Cerebellar nuclear complex (tissue), 1 donor: ENCODE data around the gene FAM149A.
A peak's percentile ranks its signal among the peaks of the same experiment; 100 is the strongest.

Experiments used
- DNase-seq, 2 experiments: peaks; one replicate each; lab custom pipeline; 2025; lab: John Stamatoyannopoulos, UW

The FAM149A gene

DNA sequence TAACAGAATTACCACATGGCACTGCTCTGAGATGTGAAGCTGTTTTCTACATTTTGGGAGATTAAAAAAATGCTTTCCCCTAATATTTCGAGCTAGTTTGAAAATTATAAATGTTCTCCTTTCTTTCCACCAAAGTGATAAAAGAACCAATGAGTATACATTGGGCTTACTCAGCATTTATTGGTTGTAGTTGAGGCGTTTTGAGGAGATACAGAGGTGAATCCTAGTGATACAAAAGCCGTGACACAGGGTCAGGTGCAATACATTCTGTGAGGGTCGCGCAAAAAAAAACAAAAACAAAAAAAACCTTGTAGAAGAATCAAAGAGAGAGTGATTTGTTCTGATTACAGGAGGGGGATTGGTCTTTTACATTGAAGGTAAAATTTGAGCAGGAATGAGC lies 54.5 kb downstream of the FAM149A start:
- no peak for DNase-seq

DNA sequence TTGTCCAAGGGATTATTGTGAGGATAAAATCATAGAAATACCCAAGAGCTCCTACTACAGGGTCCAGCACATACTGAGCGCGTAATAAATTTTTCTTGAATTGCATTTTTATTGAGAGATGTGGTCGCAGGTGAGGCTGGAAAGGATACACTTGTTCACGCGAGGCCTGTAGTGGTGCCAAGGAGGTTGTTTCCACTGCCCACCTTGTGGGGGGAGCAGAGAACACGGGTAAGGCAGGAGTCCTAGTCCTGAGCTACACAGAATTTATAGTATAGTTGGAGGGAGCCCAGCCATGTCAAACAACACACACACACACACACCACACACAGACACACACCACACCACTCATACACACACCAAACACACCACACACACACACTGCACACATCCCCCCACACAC lies 55.1 kb downstream of the FAM149A start:
- no peak for DNase-seq

DNA sequence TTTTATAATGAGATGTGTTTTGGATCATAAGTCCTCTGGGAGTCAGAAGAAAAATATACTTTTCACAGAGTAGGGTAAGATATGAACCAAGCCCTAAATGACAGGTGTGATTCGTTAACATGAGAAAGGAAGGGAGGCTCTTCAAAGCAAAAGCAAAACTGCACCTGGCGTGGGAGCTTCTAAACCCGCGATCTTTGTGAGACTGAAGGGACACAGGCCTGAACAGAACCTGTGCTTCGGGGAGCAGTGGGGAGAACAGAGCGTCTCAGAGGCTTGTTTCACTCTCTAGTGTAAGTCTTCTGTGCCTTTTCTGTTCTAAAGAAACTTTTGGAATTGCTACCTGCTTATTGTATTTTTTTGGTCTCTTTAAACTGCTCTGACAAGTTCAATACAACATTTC lies 56.6 kb downstream of the FAM149A start:
- DNase-seq, result no peak

DNA sequence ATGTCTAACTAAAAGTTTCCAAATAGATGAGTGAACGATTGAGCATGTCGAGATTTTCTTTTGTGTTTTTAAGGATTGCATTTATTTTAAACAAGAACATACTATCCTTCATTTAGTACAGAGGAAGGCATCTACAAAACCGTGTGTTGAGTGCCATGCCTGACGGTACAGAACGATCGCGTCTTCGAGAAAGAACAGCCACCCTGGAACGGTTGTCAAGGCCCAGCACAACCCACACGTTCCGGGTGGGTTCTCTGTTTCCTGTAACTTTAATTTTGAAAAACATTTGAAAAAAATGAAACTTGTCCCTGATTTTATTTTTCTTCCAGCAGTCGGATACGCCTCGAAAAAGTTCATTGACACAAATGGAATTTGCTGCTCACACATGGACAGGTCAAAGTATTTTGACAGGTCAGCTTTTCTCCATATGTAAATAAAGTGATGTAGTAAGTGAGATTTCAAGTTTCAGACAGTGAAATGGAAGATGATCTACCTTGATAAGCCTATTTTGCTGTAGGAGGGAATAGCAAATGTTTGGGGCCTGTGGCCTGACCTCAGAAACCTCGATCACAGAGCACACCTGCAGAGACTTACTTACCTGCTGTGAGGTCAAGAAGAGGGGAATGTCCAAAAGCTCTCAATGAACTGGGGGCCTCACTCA lies 62.5 kb downstream of the FAM149A start:
- no peak for DNase-seq

DNA sequence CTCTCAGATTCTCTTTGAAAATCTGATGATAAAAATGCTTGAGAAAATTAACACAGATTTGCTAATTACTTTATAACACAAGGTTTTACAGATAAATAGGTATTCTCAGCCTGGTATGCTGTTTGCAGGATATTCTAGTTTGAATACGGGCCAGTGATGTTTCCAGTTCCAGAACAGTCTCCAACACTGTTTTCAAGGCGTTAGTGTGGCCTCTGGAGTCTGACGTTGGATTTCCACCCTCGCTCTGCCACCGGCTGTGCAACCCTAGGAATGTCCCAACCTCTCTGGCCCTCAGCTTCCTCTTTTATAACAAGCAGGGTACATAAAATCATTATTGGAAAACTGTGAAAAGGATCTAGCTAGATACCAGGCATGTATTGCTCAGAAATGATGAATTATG lies 63.1 kb downstream of the FAM149A start:
- no peak for DNase-seq

DNA sequence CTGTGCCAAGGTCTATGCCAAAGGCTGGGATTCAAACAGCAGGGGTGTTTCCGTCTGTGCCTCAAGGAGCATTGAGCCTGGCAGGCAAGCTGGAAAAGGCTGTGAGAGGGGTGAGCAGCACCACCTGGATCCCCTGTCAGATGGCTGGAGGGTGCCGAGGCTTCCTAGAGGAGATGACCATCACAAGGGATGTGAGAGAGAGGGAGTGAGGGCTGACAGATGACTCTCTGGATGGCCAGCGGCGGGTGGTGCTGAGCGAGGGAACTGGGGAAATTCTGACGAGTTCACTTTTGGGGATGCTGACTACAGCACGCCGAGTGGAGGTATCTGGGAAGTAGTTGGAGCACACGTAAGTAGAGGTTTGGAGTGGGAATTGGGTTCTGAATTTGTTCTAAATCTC lies 64.2 kb downstream of the FAM149A start:
- DNase-seq, result no peak

DNA sequence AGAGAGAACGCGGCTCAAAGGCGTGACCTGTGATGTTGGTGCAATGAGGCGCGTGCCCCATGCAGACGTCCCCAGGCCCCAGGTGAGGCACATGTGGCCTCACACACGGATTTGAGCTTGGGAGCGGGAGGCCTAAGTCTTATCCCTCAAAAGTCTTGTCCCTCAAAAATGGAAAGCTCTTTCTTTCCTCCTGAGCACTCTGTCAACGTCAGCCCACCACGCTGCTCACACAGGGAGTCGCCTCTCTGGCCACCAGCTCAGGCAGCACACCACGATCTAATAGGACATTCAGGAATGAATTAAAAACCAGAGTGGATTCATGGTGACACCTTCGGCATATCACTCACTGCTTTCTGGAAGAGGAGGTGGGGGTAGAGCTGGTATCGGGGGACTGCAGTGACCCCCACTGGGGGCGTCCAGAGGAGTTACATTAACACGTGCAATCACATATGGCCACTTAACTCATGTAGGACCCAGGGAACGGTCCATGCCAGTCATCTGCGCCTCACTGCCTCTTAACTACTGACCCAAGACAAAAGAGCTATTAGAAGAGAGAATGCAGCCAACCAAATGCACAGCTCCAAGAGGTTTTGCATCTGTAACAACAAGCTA lies 64.9 kb downstream of the FAM149A start:
- DNase-seq, result no peak

GRCh38 chr4:186169945-186170802 lies 65.7 kb downstream of the FAM149A start:
- DNase-seq, result no peak

DNA sequence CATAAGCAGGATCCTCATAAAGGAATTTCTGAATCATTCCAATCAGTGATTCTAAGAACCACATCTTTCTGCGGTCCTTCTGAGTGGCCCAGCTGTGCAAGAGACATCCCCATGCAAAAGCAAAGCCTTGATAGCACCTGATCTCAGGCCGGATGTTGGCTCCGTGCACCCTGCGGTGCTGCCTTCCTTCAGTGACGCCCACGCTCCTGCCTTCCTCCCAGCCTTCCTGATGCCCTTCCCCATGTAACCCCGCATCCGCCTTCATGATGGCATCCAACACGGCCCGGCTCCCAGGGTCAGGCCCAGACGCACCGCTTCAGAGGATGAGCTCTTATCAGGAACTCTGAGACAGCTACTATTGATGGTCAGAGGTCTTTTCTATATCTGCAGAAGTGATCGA lies 66.5 kb downstream of the FAM149A start:
- no peak for DNase-seq

DNA sequence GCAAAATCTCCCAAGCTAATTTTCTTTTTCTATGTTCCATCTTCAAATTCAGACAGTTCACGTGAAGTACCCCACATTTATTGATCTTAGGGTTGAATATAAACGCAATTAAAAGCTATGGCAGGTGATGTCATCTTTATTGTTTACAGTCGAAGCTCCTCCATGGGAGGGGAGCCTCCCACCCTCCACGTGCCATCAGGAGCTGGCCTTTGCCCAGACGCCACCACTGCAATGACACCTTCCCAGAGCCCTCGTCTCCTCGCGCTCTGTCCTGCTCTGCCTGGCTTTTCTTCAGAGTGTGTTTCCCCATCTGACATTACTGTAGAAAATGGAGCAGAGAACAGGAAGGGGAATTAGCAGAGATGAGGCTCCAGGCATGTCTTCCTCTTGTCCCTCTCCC lies 68.0 kb downstream of the FAM149A start:
- DNase-seq, result no peak

DNA sequence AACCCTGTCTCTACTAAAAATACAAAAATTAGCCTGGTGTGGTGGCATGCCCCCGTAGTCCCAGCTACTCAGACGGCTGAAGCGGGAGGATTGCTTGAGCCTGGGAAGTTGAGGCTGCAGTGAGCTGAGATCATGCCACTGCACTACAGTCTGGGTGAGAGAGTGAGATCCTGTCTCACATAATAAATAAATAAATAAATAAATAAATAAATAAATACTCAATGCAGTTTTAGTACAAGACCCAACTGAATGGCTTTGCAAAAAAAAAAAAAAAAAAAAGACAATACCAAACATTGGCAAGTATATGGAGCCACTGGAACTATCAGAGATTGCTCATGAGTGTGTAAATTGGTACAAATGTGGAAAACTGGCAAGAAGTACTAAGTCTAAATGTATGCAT lies 83.6 kb downstream of the FAM149A start:
- DNase-seq, result no peak

GRCh38 chr4:186189656-186190055 lies 85.2 kb downstream of the FAM149A start:
- DNase-seq, result no peak

GRCh38 chr4:186190581-186191199 lies 86.2 kb downstream of the FAM149A start:
- DNase-seq, result peak in 1 of 2 experiments; percentile 5

GRCh38 chr4:186191200-186192065 lies 86.9 kb downstream of the FAM149A start, which contains the start of gene CYP4V2:
Gene CYP4V2 (plus strand): TSS chr4:186191567. CDS start chr4:186191824, 257 bp downstream.
- DNase-seq, result no peak

GRCh38 chr4:186192066-186192612 lies 87.6 kb downstream of the FAM149A start:
- no peak for DNase-seq

- no peak for DNase-seq
These were observed 89.3 kb downstream of the FAM149A start for GRCh38 chr4:186193851-186194250.

- DNase-seq, result no peak
These were observed 91.6 kb downstream of the FAM149A start for GRCh38 chr4:186196063-186196462.

DNA sequence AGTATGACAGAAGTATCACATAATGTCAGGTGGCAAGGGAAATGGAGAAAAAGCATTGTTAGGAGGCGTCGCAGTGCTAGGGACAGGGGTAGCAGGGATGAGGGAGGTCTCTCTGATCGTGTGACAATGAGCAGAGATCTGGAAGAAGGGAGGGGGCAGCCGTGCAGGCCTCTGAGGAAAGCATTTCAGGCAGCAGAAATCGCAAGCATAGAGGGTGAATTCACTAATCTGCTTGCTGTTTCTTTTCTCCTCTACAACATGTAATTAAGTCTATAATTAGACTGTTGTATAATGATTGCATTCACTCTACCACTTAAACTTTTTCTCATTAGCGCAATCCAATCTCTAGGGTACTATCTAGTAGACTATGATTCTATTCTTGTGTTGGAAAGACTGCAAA lies 96.0 kb downstream of the FAM149A start:
- no peak for DNase-seq

DNA sequence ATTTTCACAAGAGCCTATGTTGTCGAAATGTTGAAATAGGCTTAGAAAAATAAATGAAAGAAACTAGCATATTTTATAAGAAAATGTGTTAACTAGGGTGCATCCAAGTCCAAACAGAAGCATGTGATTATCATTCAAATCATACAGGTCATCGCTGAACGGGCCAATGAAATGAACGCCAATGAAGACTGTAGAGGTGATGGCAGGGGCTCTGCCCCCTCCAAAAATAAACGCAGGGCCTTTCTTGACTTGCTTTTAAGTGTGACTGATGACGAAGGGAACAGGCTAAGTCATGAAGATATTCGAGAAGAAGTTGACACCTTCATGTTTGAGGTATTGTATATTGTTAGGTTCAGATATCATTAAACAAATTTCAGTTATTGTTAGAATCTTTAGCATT lies 96.5 kb downstream of the FAM149A start:
- no peak for DNase-seq

DNA sequence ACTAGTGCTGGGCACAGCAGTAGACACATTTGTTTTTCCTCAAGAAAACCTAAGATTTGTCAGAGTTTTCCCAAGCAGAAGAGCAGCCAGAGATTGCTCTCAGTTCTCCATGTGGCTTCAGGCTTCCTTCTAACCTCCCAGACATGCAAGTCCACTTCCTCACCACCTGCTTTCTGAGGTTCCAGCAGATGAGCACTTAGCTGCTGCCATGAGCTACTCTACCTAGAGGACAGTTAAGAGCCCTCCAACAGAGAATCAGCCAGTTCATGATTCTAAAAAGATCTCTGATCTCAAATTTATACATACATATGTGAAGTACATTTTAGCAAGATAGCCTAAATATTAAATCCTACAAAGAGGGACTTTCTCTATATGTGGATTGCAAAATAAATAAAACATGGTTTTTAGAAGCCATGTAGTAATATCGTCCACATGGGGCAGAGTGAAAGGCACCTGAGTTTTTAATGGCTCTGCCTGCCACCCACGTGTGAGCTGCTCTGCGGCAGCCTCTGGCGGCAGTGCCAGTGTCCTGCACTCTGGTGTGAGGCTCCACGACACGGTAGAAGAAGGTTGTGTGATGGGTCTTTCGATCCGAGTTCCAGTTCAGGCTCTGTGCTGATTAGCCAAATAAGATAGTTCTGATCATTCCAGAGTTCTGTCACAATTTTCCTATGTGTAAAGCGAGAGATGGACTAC lies 97.2 kb downstream of the FAM149A start:
- DNase-seq, result no peak
